H9 (cell line): ENCODE measurements around the gene YKT6. TPM values are rescaled to one million over a fixed set of nuclear protein-coding genes. Genes with fewer than 3 reads are reported as not detected.

Experiments
- DNase-seq: peaks from one replicate; pipeline ENCODE4 v3.0.0-alpha.2; 2017
- H2AFZ ChIP-seq: one replicate; pipeline ENCODE4 v1.6.1; 2013; ENCODE audit warnings: mild to moderate bottlenecking, low read length, control low read depth, moderate library complexity
- H2AK5ac ChIP-seq: 2 replicates; pipeline ENCODE4 v1.6.1; 2013; ENCODE audit warnings: low read length, control low read depth, mixed read lengths; ENCODE audit not compliant: insufficient read length
- H2BK120ac ChIP-seq: one replicate; pipeline ENCODE4 v1.6.1; 2013; ENCODE audit warnings: low read depth, mild to moderate bottlenecking, low read length, control low read depth, inconsistent platforms; ENCODE audit not compliant: poor library complexity, severe bottlenecking
- H2BK12ac ChIP-seq: 2 replicates; pipeline ENCODE4 v1.6.1; 2013; ENCODE audit warnings: low read length, control low read depth, mixed read lengths, low read depth; ENCODE audit not compliant: insufficient read length
- H2BK15ac ChIP-seq: 2 replicates; pipeline ENCODE4 v1.6.1; 2013; ENCODE audit warnings: low read depth, low read length, control low read depth
- H2BK20ac ChIP-seq: one replicate; pipeline ENCODE4 v1.6.1; 2013; ENCODE audit warnings: low read depth, mild to moderate bottlenecking, low read length, control low read depth, inconsistent platforms; ENCODE audit not compliant: poor library complexity, severe bottlenecking
- H2BK5ac ChIP-seq: 2 replicates; pipeline ENCODE4 v1.6.1; 2013; ENCODE audit warnings: low read length, control low read depth, mixed read lengths; ENCODE audit not compliant: insufficient read length
- H3K14ac ChIP-seq: 2 replicates; pipeline ENCODE4 v1.6.1; 2013; ENCODE audit warnings: low read length, control low read depth; ENCODE audit not compliant: insufficient read depth
- H3K18ac ChIP-seq: 2 replicates; pipeline ENCODE4 v1.6.1; 2013; ENCODE audit warnings: low read depth, mild to moderate bottlenecking, mixed read lengths, low read length, control low read depth; ENCODE audit not compliant: insufficient read length
- H3K23ac ChIP-seq: 2 replicates; pipeline ENCODE4 v1.6.1; 2013; ENCODE audit warnings: low read length, control low read depth, mixed read lengths, low read depth; ENCODE audit not compliant: insufficient read length
- H3K23me2 ChIP-seq: 2 replicates; pipeline ENCODE4 v1.6.1; 2013; ENCODE audit warnings: low read depth, mild to moderate bottlenecking, mixed read lengths, low read length, control low read depth; ENCODE audit not compliant: insufficient read length, poor library complexity, severe bottlenecking
- H3K27ac ChIP-seq: 2 replicates; pipeline ENCODE4 v1.5.1; 2013; ENCODE audit warnings: low read length, control low read depth, mixed read lengths, low read depth; ENCODE audit not compliant: insufficient read length
- H3K27me3 ChIP-seq: 2 replicates; pipeline ENCODE4 v1.6.1; 2013; ENCODE audit warnings: low read length, control low read depth, inconsistent platforms; ENCODE audit not compliant: insufficient read depth
- H3K4ac ChIP-seq: 2 replicates; pipeline ENCODE4 v1.6.1; 2013; ENCODE audit warnings: low read depth, mild to moderate bottlenecking, control low read depth, inconsistent platforms, low read length, moderate library complexity
- H3K4me1 ChIP-seq: 2 replicates; pipeline ENCODE4 v1.6.1; 2013; ENCODE audit warnings: low read length, control low read depth, inconsistent platforms; ENCODE audit not compliant: insufficient read depth
- H3K4me2 ChIP-seq: 2 replicates; pipeline ENCODE4 v1.6.1; 2013; ENCODE audit warnings: low read length, control low read depth, mixed read lengths; ENCODE audit not compliant: insufficient read length, insufficient read depth
- H3K56ac ChIP-seq: 2 replicates; pipeline ENCODE4 v1.6.1; 2013; ENCODE audit warnings: low read depth, mild to moderate bottlenecking, mixed read lengths, low read length, control low read depth; ENCODE audit not compliant: insufficient read length
- H3K79me1 ChIP-seq: 2 replicates; pipeline ENCODE4 v1.6.1; 2013; ENCODE audit warnings: low read depth, mild to moderate bottlenecking, moderate library complexity, low read length, control low read depth, inconsistent platforms; ENCODE audit not compliant: insufficient read depth, poor library complexity, severe bottlenecking
- H3K79me2 ChIP-seq: 2 replicates; pipeline ENCODE4 v1.6.1; 2013; ENCODE audit warnings: low read length, control low read depth, inconsistent platforms; ENCODE audit not compliant: insufficient read depth
- H3K9ac ChIP-seq: 2 replicates; pipeline ENCODE4 v1.6.1; 2013; ENCODE audit warnings: low read length, control low read depth, mixed read lengths; ENCODE audit not compliant: insufficient read length; ENCODE audit errors: extremely low read depth
- H3K9me3 ChIP-seq: one replicate; pipeline ENCODE4 v1.6.1; 2013; ENCODE audit warnings: low read depth, low read length, inconsistent platforms; ENCODE audit not compliant: control insufficient read depth
- H3T11ph ChIP-seq: one replicate; pipeline ENCODE4 v1.6.1; 2013; ENCODE audit warnings: mild to moderate bottlenecking, low read length, control low read depth, inconsistent platforms
- H4K20me1 ChIP-seq: one replicate; pipeline ENCODE4 v1.6.1; 2013; ENCODE audit not compliant: control insufficient read depth, insufficient read length, insufficient read depth
- H4K5ac ChIP-seq: 2 replicates; pipeline ENCODE4 v1.6.1; 2013; ENCODE audit warnings: low read depth, mild to moderate bottlenecking, mixed read lengths, low read length, control low read depth; ENCODE audit not compliant: insufficient read length
- H4K8ac ChIP-seq: replicated peaks from 2 replicates; pipeline ENCODE4 v1.6.1; 2013; ENCODE audit warnings: low read length, control low read depth, mixed read lengths, low read depth; ENCODE audit not compliant: insufficient read length
- H4K91ac ChIP-seq: 2 replicates; pipeline ENCODE4 v1.6.1; 2013; ENCODE audit warnings: low read depth, mild to moderate bottlenecking, moderate library complexity, mixed read lengths, low read length, control low read depth; ENCODE audit not compliant: insufficient read length
- H3K27ac Mint-ChIP-seq, 3 experiments: 2 replicates in 2 of 3; 3 replicates in 1 of 3; pipeline ENCODE4 v1.8.0; 2020 to 2021; ENCODE audit warnings: mixed read lengths in 3 of 3, mild to moderate bottlenecking in 1 of 3, moderate library complexity in 1 of 3
- H3K27me3 Mint-ChIP-seq: 2 replicates; pipeline ENCODE4 v1.8.0; 2021; ENCODE audit warnings: low read depth, mild to moderate bottlenecking, moderate library complexity, mixed read lengths
- H3K36me3 Mint-ChIP-seq, 3 experiments: 2 replicates in 2 of 3; 3 replicates in 1 of 3; pipeline ENCODE4 v1.8.0; 2020 to 2021; ENCODE audit warnings: low read depth in 3 of 3, mixed read lengths in 3 of 3; ENCODE audit not compliant: insufficient read depth in 1 of 3
- H3K4me1 Mint-ChIP-seq, 2 experiments: 2 replicates each; pipeline ENCODE4 v1.8.0; 2020; ENCODE audit warnings: mixed read lengths in 2 of 2
- H3K4me3 Mint-ChIP-seq, 2 experiments: 2 replicates in 1 of 2; 3 replicates in 1 of 2; pipeline ENCODE4 v1.8.0; 2020 to 2021; ENCODE audit warnings: mild to moderate bottlenecking in 2 of 2, mixed read lengths in 2 of 2, moderate library complexity in 1 of 2
- H3K9me3 Mint-ChIP-seq, 2 experiments: 2 replicates in 1 of 2; 3 replicates in 1 of 2; pipeline ENCODE4 v1.8.0; 2020; ENCODE audit warnings: mild to moderate bottlenecking in 2 of 2, mixed read lengths in 2 of 2, moderate library complexity in 1 of 2
- WGBS: extraction: QIAGEN DNeasy Blood & Tissue Kit; methylation state at CpG from one replicate; pipeline ENCODE4 v1.1.7; 2013; ENCODE audit warnings: missing lambda C conversion rate, low lambda C conversion rate, mixed read lengths; ENCODE audit not compliant: insufficient read length; ENCODE audit errors: extremely low coverage; 5-methylcytosine and 5-hydroxymethylcytosine counted together
- total RNA-seq: library from RNA; stranded (reverse); gene quantifications from 2 replicates; pipeline ENCODE4 v1.2.1, GENCODE V29; 2021
- TF ChIP-seq, protein P1 (sequence below): fragments of 200-600 bp; sonication (generic); conservative IDR thresholded peaks from 3 replicates; pipeline ENCODE4 v1.8.0; 2021; ENCODE audit warnings: antibody characterized with exemption, mild to moderate bottlenecking

Gene YKT6
- total RNA-seq, 1 experiment from 2014 or later: 104 TPM

DNA sequence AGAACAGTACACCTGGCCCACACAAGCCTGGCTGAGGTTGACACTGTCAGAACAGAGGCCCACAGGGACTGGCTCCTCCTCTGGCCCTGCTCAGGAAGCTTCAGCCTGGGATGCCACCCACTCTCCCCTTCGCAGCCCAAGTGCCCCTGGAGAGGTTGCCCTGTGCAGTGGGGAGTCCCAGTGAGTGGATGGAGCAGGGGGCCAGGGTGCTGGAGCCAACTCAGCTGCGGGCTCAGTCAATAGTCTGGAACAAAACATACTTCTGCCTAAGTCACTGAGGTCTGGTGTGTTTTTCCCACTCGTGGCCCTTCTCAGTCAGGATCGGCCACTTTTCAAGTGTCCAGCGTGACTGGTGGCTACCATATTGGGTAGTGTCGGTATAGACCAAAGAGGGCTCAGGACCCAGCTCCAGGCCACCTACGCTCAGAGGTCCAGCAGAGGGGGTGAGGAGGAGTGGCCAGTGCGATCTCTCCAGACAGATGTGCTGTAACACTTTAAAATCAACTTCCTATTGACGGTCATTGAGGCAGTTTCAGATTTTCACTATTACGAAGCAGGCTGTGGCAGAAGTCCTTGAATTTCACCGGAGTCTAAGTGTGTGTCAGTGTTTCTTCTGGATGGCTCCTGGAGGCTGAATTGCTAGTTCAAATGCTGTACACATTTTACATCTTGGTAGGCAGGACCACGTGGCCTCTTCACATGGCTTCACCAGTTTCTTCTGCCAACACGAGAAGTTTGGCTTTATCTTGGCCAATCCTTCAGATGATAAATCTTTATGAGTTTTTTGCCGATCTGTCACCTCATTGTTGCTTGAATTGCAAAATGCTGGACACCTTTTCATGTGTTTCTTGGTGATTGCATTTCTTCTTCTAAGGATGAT lies 10.5 kb upstream of the YKT6 start:
- Histone ChIP-seq H4K91ac (no peak overlapping the region), H3K14ac (no peak overlapping the region), H4K8ac (no peak overlapping the region), H2BK12ac (no peak overlapping the region), H3K4me1 (no peaks in the 10 kb centered on the region), H3K9me3 (no peaks in the 10 kb centered on the region), H3K4me2 (no peak overlapping the region), H2AFZ (no peak overlapping the region), H3K56ac (no peak overlapping the region), H2AK5ac (no peak overlapping the region), H2BK15ac (no peak overlapping the region), H3K18ac (no peak overlapping the region), H3K79me2 (no peaks in the 10 kb centered on the region), H2BK5ac (no peak overlapping the region), H3K9ac (no peak overlapping the region), H4K5ac (no peak overlapping the region), H3K27ac (no peak overlapping the region), H2BK20ac (no peak overlapping the region), H3K23me2 (no peaks in the 10 kb centered on the region), H3K79me1 (no peaks in the 10 kb centered on the region), H2BK120ac (no peak overlapping the region), H3K4ac (no peak overlapping the region), H3K27me3 (0 out of 2 replicates have a peak, but pooled peaks cover 2% of the 10 kb centered on the region), H4K20me1 (no peaks in the 10 kb centered on the region), H3K23ac (no peak overlapping the region), H3T11ph (no peak overlapping the region)
- H3K27me3 Mint-ChIP-seq: peaks cover 11% of the 10 kb centered on the region
- no peak overlapping the region for H3K4me3 Mint-ChIP-seq
- DNase-seq: no peak
- no CpG with 5 or more reads among the region's 14 CpGs for WGBS
- peaks cover 0 to 2% of the 10 kb centered on the region in 2 experiments; a peak in 1 of 5 replicates for H3K9me3 Mint-ChIP-seq
- TF ChIP-seq, protein P1, sequence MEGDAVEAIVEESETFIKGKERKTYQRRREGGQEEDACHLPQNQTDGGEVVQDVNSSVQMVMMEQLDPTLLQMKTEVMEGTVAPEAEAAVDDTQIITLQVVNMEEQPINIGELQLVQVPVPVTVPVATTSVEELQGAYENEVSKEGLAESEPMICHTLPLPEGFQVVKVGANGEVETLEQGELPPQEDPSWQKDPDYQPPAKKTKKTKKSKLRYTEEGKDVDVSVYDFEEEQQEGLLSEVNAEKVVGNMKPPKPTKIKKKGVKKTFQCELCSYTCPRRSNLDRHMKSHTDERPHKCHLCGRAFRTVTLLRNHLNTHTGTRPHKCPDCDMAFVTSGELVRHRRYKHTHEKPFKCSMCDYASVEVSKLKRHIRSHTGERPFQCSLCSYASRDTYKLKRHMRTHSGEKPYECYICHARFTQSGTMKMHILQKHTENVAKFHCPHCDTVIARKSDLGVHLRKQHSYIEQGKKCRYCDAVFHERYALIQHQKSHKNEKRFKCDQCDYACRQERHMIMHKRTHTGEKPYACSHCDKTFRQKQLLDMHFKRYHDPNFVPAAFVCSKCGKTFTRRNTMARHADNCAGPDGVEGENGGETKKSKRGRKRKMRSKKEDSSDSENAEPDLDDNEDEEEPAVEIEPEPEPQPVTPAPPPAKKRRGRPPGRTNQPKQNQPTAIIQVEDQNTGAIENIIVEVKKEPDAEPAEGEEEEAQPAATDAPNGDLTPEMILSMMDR: no peak
- no peaks in the 10 kb centered on the region for H3K36me3 Mint-ChIP-seq
- H3K27ac Mint-ChIP-seq: no peak overlapping the region
- peaks cover 9 to 12% of the 10 kb centered on the region in 2 experiments; a peak in 3 of 4 replicates for H3K4me1 Mint-ChIP-seq
